T-helper 2 cell (primary cell): ENCODE results near the gene NPTX1.

ENCODE experiments used
- DNase-seq, 5 experiments: peaks; one replicate each; pipeline versions ENCODE4 v3.0.0 to v3.0.0-alpha.2; 2012 to 2022

NPTX1 gene

DNA sequence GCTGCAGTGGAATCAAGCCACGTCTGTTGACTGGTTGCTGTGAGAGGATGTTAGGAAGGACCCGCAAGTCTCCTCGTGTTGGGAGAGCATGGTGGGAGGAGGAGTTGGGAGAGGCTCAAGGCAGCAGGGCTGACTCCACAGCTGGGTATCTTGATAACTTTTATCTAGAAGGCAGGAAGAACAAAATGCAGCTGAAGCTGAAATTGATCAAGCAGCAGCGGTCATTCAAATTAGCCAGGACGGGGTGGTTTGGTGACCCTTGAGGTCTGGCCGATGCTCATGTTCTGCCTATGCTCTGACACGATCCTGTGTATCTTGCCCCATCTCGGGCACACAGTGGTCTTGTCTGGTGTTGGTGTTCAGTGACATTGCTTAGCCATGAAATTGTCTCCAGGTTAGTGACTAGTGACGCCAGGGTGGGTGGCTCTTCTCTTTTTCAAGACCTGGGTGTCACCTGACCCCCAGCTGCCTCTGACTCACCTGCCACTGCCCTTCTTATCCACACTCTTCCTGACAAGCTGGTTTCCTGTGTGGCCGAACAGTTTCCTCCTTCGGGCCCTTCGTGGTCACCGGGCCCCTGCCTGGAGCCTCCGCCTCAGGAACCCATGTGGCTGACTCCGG is 19.1 kb downstream of the NPTX1 start:
- peak in 1 of 5 experiments; percentile 23 for DNase-seq

DNA sequence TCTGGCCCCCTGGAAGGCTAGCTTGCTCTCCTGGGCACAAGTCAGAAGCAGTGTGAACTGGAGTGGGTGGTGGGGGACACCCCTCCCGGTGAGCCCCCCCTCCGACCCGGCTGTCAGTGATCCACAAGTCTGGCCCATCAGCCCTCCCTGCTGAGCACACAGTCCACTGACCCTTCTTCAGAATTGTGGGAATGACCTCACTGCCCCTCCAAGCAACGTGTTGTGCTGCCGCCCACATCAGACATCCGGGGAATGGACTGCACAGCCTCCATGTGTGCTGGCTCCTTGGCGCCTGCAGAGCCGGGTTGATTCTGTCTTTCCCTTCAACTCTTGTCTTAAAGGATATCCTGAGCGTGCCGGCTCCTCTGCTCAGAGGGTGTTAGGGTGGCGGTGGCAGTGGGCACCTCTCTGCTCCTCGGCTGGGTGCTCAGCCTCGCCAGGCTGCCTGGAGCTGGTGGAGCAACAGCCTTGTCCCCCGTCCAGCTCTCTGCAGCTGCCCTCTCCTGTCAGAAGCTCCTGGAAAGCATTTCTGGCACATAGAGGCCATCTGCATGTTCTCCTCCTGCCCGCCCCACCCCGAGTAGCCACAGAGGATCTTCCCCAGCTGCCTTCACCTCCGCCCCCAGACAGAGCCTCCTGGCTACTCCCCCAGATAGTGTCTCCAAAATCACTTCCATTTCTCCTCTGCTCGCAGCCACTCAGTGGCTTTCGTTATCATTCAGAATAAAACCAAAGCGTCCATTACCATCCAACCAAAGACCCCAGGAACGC is 19.8 kb downstream of the NPTX1 start:
- no peak for DNase-seq

DNA sequence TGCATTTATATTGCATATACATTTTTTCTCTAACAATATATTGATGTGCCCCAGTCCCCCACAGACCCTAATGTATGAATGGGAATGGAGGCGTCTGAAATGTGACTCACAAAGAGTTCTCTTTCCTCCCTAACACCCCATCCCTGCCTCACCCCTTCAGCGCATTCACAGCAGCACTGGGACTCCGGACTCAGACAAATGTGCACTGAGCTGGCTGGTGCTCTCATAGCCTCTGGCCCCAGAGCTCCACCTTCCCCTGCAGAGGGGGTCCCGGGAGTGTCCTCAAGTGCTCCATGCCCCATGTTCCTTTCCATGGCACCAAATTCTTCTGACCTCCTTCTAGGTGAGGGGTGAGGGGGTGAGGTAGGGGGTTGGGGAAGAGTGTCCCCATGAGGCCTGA is 20.6 kb downstream of the NPTX1 start:
- DNase-seq: no peak

DNA sequence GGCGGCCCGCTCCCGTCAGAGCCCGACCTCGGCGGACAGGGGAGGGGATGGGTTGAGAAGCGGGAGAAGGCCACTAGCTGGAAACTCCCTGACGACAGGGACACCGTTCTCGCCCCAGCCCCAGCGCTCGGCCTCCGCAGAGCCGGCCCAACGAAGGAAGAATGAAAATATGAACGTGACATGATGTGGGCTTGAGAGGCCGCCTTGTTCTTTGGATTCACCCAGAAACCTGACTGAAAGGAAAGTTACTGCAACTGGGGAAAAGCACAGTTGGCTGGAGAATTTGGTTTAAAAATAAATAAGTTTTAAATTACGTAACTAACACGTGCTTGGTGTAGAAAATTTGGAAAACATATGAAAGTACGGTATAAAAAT is 21.1 kb downstream of the NPTX1 start:
- DNase-seq: peak in 2 of 5 experiments; percentile 26

DNA sequence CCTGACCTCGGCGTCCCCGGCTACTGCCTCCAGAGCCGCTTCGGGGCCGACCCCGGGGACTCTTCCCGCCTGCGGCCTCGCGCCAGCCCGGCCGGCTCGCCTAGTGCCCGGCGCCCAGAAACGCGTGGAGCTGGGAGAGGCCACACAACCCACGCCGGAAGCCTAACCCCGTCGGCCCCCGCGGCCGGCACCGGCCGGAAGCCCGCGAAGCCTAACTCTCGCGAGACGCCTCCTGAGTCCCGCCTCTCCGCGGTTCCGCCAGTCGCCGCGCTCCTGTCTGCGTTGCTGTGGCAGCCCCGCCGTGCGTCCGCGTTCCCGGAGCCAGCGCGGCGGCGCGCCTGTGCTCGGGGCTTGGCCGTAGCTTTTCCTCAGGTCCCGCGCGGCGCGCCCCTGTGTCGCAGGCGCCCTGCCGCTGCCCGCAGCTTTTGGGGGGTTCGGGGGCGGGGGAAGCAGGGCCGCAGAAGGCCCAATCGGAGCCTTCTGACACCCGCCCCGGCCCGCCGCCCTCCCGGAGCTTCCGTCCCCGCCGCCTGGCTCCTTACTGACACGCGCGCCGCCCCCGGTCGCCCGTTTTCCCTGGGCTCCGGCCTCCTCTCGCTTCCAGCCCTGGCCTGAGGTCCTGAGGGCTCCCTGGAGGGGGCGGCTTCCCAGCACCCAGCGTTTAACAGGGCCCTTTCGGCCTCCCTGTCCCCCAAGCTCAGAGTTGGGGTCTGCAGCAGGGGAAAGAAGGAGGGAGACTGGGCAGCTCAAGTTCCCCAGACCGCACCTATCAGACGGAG is 21.7 kb downstream of the NPTX1 start:
- peak; percentile 89 to 98 (median 93) for DNase-seq

DNA sequence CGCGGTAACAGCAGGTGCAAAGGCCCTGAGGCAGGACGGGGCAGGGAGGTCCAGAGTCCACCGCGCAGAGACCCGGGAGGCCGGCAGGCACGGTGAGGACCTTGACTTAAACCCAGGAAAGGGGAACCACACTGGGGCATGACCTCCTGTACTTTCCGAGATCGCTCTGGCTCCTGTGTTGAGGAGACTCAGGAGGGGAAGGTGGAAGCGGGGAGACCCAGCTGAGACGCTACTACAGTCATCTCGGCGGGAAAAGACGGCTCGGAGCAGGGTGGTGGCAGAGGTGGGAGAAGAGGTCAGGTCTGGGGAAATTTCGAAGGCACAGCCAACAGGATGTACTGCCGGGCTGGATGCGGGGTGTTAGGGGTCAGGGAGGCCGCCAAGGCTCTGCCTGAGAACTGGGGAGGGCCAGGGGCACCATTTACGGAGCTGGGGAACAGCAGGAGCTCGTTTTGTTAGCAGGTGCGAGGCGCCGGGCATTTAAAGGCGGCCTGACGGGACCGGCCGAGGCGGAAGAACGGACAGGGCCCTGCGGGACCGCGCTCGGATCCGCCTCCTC is 22.3 kb downstream of the NPTX1 start:
- no peak for DNase-seq

DNA sequence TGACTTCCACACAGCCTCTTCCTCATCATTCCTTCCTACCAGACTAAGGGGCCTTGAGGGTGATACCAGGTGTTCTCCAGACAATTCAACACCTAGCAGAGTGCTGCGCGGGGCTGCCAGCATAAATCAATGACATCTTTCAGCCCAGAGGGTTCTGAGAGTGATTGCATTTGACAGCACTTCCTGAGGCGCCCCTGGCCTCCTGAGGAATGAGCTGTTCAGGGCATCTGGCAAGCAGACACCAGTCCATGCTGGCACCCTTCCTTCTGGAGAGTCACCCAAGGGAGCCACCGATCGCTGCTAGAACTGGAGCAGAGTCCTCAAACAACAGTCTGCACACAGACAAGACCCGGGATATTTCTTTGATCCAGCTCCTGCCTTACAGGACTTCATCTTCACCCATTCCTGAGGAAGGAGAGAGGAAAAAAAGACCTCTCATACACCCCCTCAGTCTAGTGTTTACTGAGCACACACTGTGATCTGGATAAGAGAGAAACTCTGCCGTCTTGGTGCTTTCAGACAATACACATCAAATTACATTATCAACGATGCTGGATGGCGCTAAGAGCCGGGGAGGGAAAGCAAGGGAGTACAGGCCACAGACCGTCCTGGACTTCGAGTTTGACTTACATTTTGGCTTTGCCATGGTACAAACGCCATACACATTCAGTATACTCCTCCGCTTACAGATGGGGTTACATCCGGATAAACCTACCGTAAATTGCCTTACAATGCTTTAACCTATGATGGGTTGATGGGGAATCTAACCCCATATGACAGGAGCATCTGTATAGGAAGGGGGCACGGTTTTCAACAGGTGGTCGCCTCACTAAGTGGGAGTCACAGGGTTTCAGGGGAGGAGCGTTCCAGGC is 23.0 kb downstream of the NPTX1 start:
- DNase-seq: no peak

DNA sequence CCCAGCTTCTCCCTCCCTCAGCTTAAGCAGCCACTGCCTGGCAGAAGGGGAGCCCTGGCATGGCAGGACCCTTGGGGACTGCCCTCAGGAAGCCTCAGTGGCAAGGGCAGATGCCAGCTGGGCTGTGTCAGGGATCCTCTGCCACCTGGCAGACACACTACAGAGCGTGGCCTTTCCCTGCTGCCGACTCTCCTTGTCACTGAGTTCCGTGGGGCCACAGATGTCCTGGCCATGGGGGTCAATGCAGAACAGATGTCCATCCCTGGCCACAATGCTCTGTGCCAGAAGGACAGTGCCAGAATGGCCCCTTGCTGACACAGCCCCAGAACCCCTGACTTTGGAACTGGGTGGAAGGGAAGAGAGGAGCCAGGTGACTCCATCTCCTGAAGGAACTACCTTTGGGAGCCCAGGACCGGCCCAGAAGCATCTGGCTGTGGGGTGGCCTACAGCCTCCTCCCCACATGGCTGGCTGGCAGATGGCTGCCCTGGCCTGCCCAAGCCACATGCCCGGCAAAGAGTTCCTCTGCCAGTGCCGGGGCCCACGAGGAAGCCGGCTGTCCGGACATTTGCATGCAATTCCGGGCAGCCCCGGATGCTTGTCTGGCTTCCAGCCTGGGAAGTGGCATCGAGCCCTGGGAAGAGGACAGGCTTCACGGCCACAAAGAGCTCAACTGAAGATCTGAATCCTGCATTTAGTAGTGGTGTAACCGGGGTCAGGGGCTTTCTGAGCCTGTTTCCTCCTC is 24.1 kb downstream of the NPTX1 start:
- DNase-seq: no peak

DNA sequence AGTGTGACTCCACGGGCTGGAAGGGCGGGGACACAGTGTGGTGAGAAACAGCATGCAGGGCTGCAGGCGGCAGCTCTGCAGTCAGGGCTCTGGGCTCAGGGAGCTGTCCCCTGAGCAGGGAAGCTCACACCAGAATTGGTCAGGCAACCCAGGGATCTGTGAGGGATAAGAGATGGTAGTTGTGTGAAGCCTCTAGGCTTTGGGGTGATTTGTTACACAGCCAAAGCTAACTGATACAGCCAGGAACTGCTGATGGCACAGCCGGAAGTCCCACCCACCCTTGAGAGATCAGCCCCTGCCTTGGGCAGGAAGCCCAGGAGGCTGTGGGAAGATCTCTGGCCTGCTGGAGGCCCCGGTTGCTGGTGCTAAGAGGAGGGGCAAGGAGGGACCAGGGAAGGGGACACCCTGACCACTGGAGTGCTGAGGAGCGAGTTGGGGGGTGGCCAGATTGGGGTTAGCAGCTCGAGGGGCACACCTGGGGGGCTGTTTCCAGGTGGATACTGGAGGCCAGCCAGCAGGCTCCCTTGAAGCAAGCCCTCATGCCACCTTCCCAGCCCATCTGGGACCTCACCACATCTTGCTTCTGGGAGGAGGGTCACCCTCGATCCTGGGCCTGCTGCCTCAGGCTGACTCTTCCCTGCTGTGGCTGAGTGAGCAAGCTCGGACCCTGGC is 25.2 kb downstream of the NPTX1 start:
- no peak for DNase-seq

DNA sequence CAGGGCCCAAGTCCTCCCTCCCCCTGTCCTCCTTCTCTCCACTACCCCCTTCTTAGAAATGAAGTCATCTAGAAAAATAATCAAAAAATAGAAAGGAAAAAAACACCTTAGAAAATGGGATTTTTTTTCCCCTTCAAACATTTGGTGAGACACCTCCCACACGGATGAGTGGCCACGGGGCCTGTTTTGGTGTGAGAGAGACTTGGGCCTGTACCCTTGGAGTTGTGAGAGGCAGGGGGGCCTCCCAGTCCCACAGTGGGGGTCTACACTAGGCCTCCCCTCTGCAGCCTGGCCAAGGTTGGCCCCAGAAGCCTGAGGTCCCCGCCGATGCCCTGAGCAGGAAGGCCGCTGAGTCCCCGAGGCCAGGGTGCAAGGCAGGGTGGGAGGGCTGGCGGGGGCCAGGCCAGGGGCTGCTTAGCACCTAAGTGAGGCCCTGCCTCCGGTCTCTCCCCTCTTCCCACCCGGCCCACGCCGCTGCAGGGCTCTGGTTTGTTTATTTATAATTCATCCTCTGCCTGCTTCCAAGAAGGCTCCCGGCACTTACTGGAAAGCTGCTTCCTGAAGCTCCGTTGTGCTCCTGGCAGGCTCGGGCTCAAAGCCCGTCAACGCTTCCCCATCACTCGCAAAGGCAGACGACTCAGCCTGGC is 26.4 kb downstream of the NPTX1 start:
- no peak for DNase-seq

DNA sequence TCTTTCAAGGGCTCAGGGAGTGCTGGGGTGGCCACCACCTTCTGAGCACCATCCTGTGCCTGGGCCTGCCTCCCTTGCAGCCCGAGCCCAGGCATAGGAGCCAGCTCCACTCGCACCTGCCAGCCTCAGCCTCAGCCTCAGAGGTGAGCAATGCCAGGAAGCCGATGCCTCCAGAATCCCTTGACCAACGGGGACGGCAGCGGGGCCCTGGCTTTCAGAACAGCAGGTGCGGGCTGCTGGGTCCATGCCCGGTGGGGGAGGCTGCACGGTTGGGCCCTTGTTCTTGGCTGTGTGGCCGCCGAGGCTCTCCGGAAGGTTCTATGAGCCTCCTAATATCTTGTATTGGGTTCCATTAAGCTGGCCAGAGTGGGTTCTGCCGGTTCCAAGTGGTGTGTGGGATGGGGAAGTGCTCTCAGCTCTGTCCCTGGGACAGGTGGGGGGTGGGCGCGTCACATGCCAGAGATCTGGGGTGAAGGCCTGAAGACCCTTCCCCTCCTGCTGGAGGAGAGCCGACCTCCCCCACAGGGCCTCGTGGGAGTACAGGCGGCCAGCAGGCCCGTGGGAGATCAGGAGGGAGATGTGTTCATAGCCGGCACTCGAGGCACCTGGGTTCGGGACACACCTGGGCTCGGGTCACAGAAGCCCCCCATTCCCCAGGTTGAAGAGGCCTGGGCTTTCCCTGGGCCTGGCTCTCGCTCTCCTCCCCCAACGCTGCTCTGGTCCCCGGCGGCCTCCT is 27.0 kb downstream of the NPTX1 start:
- DNase-seq: no peak

DNA sequence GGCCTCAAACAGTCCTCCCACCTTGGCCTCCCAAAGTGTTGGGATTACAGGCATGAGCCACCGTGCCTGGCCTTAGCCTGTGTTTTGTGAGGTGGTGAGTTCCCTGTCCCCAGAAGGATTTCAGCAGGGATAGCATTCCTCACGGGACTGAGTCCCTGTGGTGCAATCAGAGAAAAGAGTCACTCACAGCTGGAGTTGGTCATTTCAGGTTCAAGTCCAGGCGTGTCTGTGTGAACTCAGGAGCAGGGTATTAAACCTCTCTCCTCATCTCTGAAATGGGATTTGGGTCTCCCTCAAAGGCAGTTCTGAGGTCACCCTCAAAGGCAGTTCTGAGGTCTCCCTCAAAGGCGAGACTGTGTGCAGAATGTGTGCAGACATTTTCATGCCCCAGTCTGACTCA is 28.6 kb downstream of the NPTX1 start:
- DNase-seq: no peak

DNA sequence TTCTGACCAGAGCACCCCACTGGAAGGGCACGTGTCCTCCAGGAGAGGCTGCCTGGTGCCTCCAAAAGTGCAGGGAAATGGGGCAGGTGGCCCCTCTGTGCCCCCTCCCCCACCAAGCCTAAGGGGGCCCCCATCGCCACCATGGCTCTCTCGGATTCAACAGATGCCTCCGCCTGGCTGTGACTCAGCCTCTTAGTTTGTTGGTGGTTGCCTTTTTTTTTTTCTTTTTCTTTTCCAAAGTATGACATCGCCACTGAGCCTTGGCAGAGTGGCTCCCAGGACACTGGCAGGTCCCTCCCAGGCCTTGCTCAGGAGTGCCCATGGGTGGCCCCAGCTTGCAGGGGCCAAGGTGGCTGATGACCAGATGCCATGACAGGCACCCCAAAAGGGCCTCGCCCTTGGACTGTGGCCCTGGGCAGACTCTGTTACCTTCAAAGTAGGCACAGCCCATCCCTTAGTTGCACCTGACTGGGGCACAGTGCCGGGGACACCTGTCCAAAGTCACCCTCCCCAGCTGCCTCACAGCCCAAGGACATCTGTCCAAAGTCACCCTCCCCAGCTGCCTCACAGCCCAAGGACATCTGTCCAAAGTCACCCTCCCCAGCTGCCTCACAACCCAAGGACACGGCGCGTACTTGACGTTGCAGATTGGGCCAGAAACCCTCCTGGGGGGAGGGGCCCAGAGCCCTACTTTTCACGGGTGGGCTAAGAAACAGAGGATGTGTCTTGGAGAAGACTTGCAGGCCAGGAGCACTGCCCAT is 29.6 kb downstream of the NPTX1 start:
- no peak for DNase-seq

DNA sequence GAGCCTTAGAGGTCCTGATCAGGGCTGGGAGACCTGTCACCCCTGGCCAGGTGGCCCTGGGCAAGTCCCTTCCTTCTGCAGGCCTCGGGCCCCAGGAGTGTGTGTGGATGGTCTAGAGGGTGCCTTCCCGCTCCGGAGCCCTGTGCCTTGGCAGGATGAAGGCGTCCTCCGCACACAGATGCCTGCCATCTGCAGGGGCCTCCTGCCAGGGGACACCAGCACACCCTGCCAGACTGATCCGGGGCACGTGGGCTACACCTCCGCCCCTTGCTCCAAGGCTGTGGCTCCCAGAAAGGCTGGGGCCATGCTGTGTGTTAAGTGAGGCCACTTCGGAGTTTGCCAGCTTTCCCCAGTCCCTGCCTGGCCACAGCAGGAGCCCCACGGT is 30.7 kb downstream of the NPTX1 start:
- DNase-seq: no peak

DNA sequence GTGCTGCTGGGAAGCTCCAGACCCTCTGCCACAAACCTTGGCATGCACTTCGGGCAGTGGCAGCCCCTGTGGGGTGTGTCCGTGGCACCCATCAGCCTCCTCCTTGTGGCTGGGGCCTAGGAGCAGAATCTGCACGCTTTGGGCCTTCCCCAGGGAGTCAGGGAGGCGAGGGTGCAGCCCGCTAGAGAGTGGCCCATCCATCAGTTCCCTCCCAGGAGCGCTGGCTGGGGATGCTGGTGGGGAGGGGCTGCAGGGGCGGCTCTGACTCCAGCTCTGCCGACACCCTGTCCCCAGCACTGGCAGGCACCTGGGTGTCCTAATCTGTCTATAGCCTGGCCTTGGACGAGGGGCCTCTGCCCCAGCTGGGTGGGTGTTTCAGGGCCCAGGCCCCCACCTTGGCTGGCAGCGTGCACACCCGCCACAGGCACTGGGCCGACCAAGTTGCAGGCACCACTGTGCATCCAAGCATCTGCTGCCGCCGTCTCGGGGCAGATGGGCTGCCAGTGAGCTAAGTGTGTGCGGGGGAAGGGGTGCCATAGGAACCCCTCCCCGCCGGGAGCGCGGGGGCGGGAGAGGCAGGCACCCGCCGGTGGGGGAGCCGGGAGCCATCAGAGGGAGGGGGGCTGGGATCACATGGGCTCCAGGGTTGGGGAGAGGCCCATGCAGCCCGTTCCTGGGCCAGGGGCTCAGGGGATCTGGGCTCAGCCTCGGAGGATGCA is 31.2 kb downstream of the NPTX1 start:
- DNase-seq: no peak

DNA sequence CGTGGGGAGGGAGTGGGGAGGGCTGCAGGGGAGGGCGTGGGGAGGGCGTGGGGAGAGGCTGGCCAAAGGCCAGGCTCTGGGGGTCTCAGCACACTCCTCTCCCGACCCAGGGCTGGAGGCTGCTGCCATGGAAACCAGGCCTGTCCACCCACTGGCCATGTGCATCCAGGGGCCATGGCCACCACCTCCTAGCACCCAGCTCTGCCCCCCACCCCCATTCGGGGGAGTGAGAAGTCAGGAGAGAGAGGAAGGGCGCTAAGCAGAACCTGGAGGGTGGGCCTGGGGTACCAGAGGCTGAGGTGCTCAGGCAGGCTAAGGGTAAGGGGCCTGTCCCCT is 31.8 kb downstream of the NPTX1 start:
- DNase-seq: no peak

DNA sequence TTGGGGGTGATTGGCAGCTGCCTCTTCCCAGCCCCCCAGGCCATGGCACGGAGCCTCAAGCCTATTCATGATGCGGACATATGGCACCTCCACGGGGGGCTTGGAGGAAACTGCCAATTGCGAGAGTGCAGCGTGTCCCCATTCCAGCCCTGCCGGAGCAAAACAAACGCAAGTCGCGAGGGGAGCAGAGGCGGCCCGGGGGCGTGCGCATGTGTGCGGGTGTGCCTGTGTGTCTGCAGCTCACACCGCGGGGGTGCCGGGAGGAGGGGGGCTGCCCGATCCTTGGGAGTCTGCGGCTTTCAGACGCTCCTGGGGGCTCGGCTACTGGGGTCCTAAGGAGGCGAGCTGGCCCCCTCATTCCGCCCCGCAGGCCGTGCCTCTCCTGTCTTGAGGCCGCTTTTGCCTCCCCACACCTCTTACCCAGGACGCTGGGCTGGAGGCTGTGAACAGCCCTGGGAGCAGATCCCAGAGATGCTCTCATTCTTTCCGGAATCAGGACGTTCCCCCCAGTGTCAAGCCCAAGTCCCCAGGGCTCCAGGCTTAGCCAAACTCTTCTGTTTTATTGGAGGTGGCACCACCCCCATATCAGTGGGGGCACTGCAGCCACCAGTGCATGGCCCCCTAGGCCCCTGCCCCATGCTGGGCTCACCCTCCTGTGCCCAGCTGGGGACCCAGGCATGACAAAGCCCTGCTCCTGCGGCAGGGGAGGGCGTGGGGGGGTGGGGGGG is 32.3 kb downstream of the NPTX1 start:
- no peak for DNase-seq

DNA sequence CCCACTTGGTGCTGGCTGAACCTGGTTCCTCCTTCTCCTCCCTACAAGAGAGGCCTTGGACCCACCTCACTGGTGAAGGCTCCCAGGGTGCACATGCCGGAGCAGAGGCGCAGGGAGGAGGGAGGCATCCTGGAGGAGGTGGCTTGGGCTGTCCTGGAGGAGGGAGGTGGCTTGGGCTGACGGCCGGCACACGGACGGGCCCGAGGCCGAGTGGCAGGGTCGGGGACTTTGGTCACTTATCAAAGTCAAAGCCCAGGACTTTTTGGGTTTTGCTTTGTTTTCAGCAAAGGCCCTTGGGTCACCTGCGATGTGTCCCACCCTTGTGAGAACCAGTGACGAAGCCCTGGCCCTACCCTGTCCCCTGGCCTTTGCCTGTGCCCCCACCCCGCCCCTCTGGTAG is 32.9 kb downstream of the NPTX1 start:
- DNase-seq: no peak
